ENCODE results near the gene STX1B.

The STX1B gene

GRCh38 chr16:30963925-30964511 lies 46.4 kb downstream of the STX1B start:
- H3K4me3 ChIP-seq (ENCODE audit: low read depth, low read length): no peak overlapping the region
- no peak for TF ChIP-seq CTCF (IDR thresholded peaks at IDR 0.05; ENCODE audit: low read depth, low read length)

GRCh38 chr16:30961384-30961783 lies 49.1 kb downstream of the STX1B start:
- TF ChIP-seq CTCF (IDR thresholded peaks at IDR 0.05; ENCODE audit: low read depth, low read length): no peak
- H3K4me3 ChIP-seq (ENCODE audit: low read depth, low read length): no peak overlapping the region

- peak overlapping the region; percentile 85 for H3K4me3 ChIP-seq (ENCODE audit: low read depth, low read length)
- TF ChIP-seq CTCF (IDR thresholded peaks at IDR 0.05; ENCODE audit: low read depth, low read length): no peak
Observed at GRCh38 chr16:30958175-30959079, 52.0 kb downstream of the STX1B start.

- no peak for TF ChIP-seq CTCF (IDR thresholded peaks at IDR 0.05; ENCODE audit: low read depth, low read length)
- H3K4me3 ChIP-seq (ENCODE audit: low read depth, low read length): peak within 1 kb of the TSS; percentile 85
Observed at GRCh38 chr16:30957456-30958174, 52.8 kb downstream of the STX1B start, which contains the start of gene SETD1A. SETD1A (plus strand) TSS chr16:30957754; CDS start chr16:30958732, 978 bp downstream.

- 0 out of 2 replicates have a peak, but pooled peaks have one; percentile 9 for TF ChIP-seq CTCF (IDR thresholded peaks at IDR 0.05; ENCODE audit: low read depth, low read length)
- H3K4me3 ChIP-seq (ENCODE audit: low read depth, low read length): peak overlapping the region; percentile 85
Observed at GRCh38 chr16:30956601-30957455, 53.6 kb downstream of the STX1B start.

- no peak for TF ChIP-seq CTCF (IDR thresholded peaks at IDR 0.05; ENCODE audit: low read depth, low read length)
- H3K4me3 ChIP-seq (ENCODE audit: low read depth, low read length): no peak overlapping the region
Observed at GRCh38 chr16:30954993-30955392, 55.4 kb downstream of the STX1B start.

All from WI38 (cell line).